Mesenteric fat pad (tissue), 1 donor: ENCODE measurements around the gene PRKAG2. TPM values are rescaled to one million over a fixed set of nuclear protein-coding genes. Genes with fewer than 3 reads are reported as not detected.

ENCODE experiments used
- DNase-seq: peaks from one replicate; pipeline ENCODE4 v3.0.0-alpha.2; 2020; ENCODE audit warnings: low spot score
- total RNA-seq: library from RNA; stranded (reverse); fragmentation: NEBNext Ultra II Directional; extraction: Animal tissue kit (Norgen Biotek cat#: 25700); gene quantifications from one replicate; pipeline ENCODE4 v1.2.1, GENCODE V29; 2021
- donor health status: DM: yes; HTN: yes; CAD: no.

The PRKAG2 gene
- total RNA-seq, 1 donor from 2014 or later: 61.2 TPM

- DNase-seq: no peak
Observed at GRCh38 chr7:151900986-151901621, 24.2 kb upstream of the PRKAG2 start.

GRCh38 chr7:151900591-151900985 is 23.7 kb upstream of the PRKAG2 start:
- no peak for DNase-seq

GRCh38 chr7:151899513-151900360 is 22.8 kb upstream of the PRKAG2 start:
- DNase-seq: peak; percentile 53

- peak; percentile 77 for DNase-seq
Observed at GRCh38 chr7:151897951-151898686, 21.2 kb upstream of the PRKAG2 start.

GRCh38 chr7:151897161-151897731 is 20.3 kb upstream of the PRKAG2 start:
- DNase-seq: peak; percentile 69

GRCh38 chr7:151896486-151896885 is 19.6 kb upstream of the PRKAG2 start:
- DNase-seq: no peak

- peak; percentile 69 for DNase-seq
Observed at GRCh38 chr7:151896086-151896485, 19.2 kb upstream of the PRKAG2 start.

GRCh38 chr7:151895631-151896031 is 18.7 kb upstream of the PRKAG2 start:
- DNase-seq: no peak

GRCh38 chr7:151895008-151895630 is 18.2 kb upstream of the PRKAG2 start:
- DNase-seq: peak; percentile 72

- DNase-seq: peak; percentile 86
Observed at GRCh38 chr7:151894111-151895007, 17.4 kb upstream of the PRKAG2 start.

- DNase-seq: peak; percentile 84
Observed at GRCh38 chr7:151893405-151893923, 16.5 kb upstream of the PRKAG2 start.

GRCh38 chr7:151891753-151892152 is 14.8 kb upstream of the PRKAG2 start:
- DNase-seq: peak; percentile 68

- DNase-seq: no peak
Observed at GRCh38 chr7:151891182-151891581, 14.3 kb upstream of the PRKAG2 start.

- DNase-seq: no peak
Observed at GRCh38 chr7:151890355-151891004, 13.6 kb upstream of the PRKAG2 start.

GRCh38 chr7:151889406-151890354 is 12.8 kb upstream of the PRKAG2 start:
- peak; percentile 75 for DNase-seq

- DNase-seq: no peak
Observed at GRCh38 chr7:151888079-151889067, 11.5 kb upstream of the PRKAG2 start.

GRCh38 chr7:151886783-151887182 is 9.9 kb upstream of the PRKAG2 start:
- peak; percentile 76 for DNase-seq
